ENCODE data around the gene GRPR.

GRCh38 chrX:16164748-16165147 lies 41.4 kb downstream of the GRPR start:
- TF ChIP-seq CREB1 (IDR thresholded peaks at IDR 0.05; ENCODE audit: low read depth) (no peak), FOXM1 (IDR thresholded peaks at IDR 0.05; ENCODE audit: borderline replicate concordance, low read depth) (no peak), CEBPB (IDR thresholded peaks at IDR 0.05) (no peak), MAX (IDR thresholded peaks at IDR 0.05) (no peak), NFIC (IDR thresholded peaks at IDR 0.05) (no peak), EGR1 (IDR thresholded peaks at IDR 0.05) (no peak), YY1 (IDR thresholded peaks at IDR 0.05; ENCODE audit: low read depth) (no peak), REST (IDR thresholded peaks at IDR 0.05; ENCODE audit: low read depth) (no peak), EP300 (IDR thresholded peaks at IDR 0.05; ENCODE audit: borderline replicate concordance) (no peak), RAD21 (IDR thresholded peaks at IDR 0.05; ENCODE audit: low read depth) (no peak), TAF1 (IDR thresholded peaks at IDR 0.05; ENCODE audit: low read depth) (no peak), USF1 (IDR thresholded peaks at IDR 0.05) (no peak), ZBTB7A (IDR thresholded peaks at IDR 0.05; ENCODE audit: low read depth) (no peak), TEAD4 (IDR thresholded peaks at IDR 0.05) (no peak)

Data from Ishikawa (cell line).